Measurements from ENCODE around the gene MALRD1.
A peak's percentile ranks its signal among the peaks of the same experiment; 100 is the strongest.

MALRD1 gene

GRCh38 chr10:19638896-19639233, 590.3 kb downstream of the MALRD1 start:
- no peak for DNase-seq (ENCODE audit: low read depth, low spot score)

GRCh38 chr10:19640566-19641263, 592.1 kb downstream of the MALRD1 start:
- no peak for DNase-seq (ENCODE audit: low read depth, low spot score)

- peak; percentile 60 for DNase-seq (ENCODE audit: low read depth, low spot score)
Measured at GRCh38 chr10:19651549-19651948, 602.9 kb downstream of the MALRD1 start.

GRCh38 chr10:19652750-19653149, 604.1 kb downstream of the MALRD1 start:
- DNase-seq (ENCODE audit: low read depth, low spot score) = no peak

- no peak for DNase-seq (ENCODE audit: low read depth, low spot score)
Measured at GRCh38 chr10:19653931-19654330, 605.3 kb downstream of the MALRD1 start.

- peak; percentile 46 for DNase-seq (ENCODE audit: low read depth, low spot score)
Measured at GRCh38 chr10:19654576-19654975, 606.0 kb downstream of the MALRD1 start.

GRCh38 chr10:19656420-19657042, 607.9 kb downstream of the MALRD1 start:
- DNase-seq (ENCODE audit: low read depth, low spot score) = no peak

- DNase-seq (ENCODE audit: low read depth, low spot score) = peak; percentile 17
Measured at GRCh38 chr10:19658131-19658530, 609.5 kb downstream of the MALRD1 start.

- peak; percentile 70 for DNase-seq (ENCODE audit: low read depth, low spot score)
Measured at GRCh38 chr10:19658622-19659233, 610.1 kb downstream of the MALRD1 start.

GRCh38 chr10:19659920-19660655, 611.5 kb downstream of the MALRD1 start:
- DNase-seq (ENCODE audit: low read depth, low spot score) = peak; percentile 39

- no peak for DNase-seq (ENCODE audit: low read depth, low spot score)
Measured at GRCh38 chr10:19663344-19663743, 614.7 kb downstream of the MALRD1 start.

GRCh38 chr10:19668116-19668515, 619.5 kb downstream of the MALRD1 start:
- no peak for DNase-seq (ENCODE audit: low read depth, low spot score)

- DNase-seq (ENCODE audit: low read depth, low spot score) = no peak
Measured at GRCh38 chr10:19676063-19676462, 627.5 kb downstream of the MALRD1 start.

GRCh38 chr10:19683356-19683755, 634.8 kb downstream of the MALRD1 start:
- DNase-seq (ENCODE audit: low read depth, low spot score) = no peak

GRCh38 chr10:19683960-19684359, 635.4 kb downstream of the MALRD1 start:
- DNase-seq (ENCODE audit: low read depth, low spot score) = no peak

- no peak for DNase-seq (ENCODE audit: low read depth, low spot score)
Measured at GRCh38 chr10:19688344-19688743, 639.7 kb downstream of the MALRD1 start.

GRCh38 chr10:19689231-19689630, 640.6 kb downstream of the MALRD1 start:
- DNase-seq (ENCODE audit: low read depth, low spot score) = no peak

- DNase-seq (ENCODE audit: low read depth, low spot score) = no peak
Measured at GRCh38 chr10:19699299-19699698, 650.7 kb downstream of the MALRD1 start.

- no peak for DNase-seq (ENCODE audit: low read depth, low spot score)
Measured at GRCh38 chr10:19701427-19702052, 652.9 kb downstream of the MALRD1 start.

GRCh38 chr10:19702215-19702614, 653.6 kb downstream of the MALRD1 start:
- DNase-seq (ENCODE audit: low read depth, low spot score) = peak; percentile 71

- peak; percentile 20 for DNase-seq (ENCODE audit: low read depth, low spot score)
Measured at GRCh38 chr10:19704544-19704943, 655.9 kb downstream of the MALRD1 start.

GRCh38 chr10:19705250-19705649, 656.6 kb downstream of the MALRD1 start:
- no peak for DNase-seq (ENCODE audit: low read depth, low spot score)

Measured in astrocyte of the hippocampus (primary cell).